Body of pancreas (tissue), 4 donors: ENCODE results near the gene COTL1.

ENCODE experiments used
- CTCF ChIP-seq, 7 experiments: fragments of 450-650 bp in 4 of 7; fragments of 200-600 bp in 3 of 7; sonication (generic) in 3 of 7; IDR thresholded peaks; one replicate each; pipeline ENCODE4 v1.5.1; 2016 to 2019; ENCODE audit warnings: antibody characterized with exemption in 7 of 7
- POLR2A ChIP-seq, 3 donors: fragments of 450-650 bp; IDR thresholded peaks; one replicate each; pipeline ENCODE4 v1.6.1; 2016; ENCODE audit warnings: antibody characterized with exemption in 3 of 3, mild to moderate bottlenecking in 2 of 3

DNA sequence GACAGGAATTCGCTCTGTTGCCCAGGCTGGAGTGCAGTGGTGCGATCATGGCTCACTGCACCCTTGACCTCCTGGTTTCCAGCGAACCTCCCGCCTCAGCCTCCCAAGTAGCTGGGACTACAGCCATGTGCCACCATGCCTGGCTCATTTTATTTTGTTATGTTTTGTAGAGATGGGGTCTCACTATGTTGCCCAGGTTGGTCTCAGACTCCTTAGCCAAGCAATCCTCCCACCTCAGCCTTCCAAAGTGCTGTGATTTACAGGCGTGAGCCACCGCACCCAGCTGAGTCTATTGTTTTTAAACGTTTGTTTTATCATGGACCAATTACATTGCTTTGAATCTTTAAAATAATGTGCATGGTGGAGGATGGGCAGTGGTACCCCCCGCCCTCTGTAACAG is 28.9 kb downstream of the COTL1 start:
- no peak for TF ChIP-seq CTCF (IDR thresholded peaks at IDR 0.05)
- TF ChIP-seq POLR2A (IDR thresholded peaks at IDR 0.05): no peak
